Stimulated activated CD4-positive, alpha-beta T cell treated with anti-CD3 and anti-CD28 coated beads, Interleukin-4, amount 100 ng/mL, for 1 hour (primary cell): ENCODE data around the gene MYO9A.
"Not testable (repeated sequence)": the region's sequence is repeated elsewhere in the genome, so short reads cannot be mapped to it uniquely, and the experiment has no call there.

Experiments used
- DNase-seq: peaks from one replicate; pipeline ENCODE4 v3.0.0-alpha.2; 2020

Gene MYO9A

DNA sequence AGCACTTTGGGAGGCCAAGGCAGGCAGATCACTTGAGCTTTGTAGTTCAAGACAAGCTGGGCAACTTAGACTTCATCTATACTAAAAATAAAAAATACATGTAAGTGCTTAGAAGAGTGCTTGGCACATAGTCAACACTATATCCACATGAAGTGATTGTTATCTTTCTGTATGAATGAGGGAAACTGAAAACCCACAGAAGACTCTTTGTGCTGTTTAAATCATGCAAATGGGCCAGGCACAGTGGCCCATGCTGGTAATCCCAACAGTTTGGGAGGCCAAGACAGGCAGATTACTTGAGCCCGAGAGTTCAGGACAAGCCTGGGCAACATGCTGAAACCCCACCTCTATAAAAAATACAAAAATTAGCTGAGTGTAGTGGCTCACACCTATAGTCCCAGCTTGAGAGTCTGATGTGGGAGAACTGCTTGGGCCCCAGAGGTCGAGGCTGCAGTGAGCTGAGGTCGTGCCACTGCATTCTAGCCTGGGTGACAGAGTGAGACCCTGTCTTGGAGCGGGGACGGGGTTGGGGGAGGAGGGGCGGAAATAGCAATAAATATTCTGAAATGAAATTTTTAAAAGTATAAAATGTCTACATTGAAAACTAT, 177.9 kb downstream of the MYO9A start:
- DNase-seq: no peak

- DNase-seq: no peak
These were observed 180.2 kb downstream of the MYO9A start for GRCh38 chr15:71937650-71938311.

- no peak for DNase-seq
These were observed 183.5 kb downstream of the MYO9A start for GRCh38 chr15:71934446-71934845.

GRCh38 chr15:71932689-71933088, 185.3 kb downstream of the MYO9A start:
- no peak for DNase-seq

DNA sequence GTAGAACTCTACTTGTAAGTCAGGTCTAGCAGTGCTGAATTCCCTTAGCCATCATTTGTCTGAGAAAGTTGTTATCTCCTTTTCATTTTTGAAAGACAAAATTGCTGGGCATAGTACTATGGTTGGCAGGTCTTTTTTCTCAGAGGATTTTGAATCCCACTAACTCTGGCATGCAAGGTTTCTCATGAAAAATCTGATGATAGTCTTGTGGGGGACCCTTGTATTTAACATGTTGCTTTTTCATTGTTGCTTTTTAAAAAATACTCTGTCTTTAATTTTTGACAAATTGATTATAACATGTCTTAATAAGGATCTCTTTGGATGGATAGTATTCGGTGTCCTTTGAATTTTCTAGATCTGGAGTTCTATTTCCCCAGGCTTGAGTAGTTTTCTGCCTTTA, 186.7 kb downstream of the MYO9A start:
- DNase-seq: no peak

GRCh38 chr15:71925145-71925544, 192.8 kb downstream of the MYO9A start:
- DNase-seq: no peak

- no peak for DNase-seq
These were observed 196.8 kb downstream of the MYO9A start for GRCh38 chr15:71921191-71921590.

GRCh38 chr15:71920573-71920972, 197.4 kb downstream of the MYO9A start:
- DNase-seq: no peak

GRCh38 chr15:71916834-71917233, 201.1 kb downstream of the MYO9A start:
- no peak for DNase-seq

DNA sequence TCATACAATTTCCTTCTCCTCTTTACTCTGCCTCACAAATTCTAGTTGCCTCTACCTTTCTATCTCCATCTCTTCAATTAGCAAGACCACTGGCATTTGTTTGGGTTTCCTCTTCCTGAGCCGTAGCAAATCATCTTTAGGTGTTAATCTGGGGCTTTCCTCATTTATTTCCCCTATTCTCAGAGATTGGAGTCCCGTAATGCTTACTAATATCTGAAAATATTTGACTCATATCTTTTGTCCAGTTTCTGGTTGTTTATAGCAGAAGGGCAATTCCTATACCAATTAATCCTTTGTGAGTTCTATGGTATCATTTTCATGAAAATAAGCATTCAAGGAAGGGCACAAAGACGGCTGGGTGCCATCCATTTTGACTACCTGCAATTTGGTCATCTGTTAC, 203.9 kb downstream of the MYO9A start:
- DNase-seq: no peak

DNA sequence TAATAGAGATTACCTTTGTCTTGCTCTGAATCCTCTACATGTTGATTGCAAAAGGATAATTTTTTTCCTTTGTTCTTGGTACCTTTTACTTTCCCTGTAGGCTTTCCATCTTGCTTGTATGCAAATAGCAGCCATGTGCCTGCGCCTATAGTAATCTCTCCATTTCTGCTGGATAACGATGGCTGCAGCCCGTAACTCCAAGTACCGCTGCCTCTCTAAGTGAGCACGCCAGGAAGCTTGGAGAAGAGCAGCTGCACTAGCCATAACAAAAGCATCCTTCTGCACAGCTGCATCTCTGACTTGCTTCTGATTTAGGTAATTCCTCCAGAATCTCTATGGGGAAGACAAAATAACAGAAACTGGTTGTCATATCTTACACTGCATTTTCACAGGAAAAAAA, 218.3 kb downstream of the MYO9A start:
- no peak for DNase-seq

DNA sequence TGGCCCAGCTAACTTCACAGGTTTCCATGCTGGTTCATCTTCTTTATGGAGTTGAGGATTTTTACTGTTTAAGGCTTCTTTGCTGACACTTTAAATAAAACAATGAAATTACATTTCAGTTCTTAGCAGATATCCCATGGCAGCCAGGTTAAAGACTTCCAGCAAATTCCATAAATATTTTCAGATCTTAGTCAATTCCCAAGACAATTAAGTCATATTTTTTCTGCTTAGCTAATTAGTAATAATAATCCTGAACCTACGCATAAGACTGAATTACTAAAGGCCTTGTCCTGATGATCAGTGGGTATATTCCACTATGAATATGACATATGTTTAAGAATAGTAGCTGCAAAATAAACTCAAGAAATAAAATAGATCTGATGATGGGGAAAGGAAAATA, 224.3 kb downstream of the MYO9A start:
- DNase-seq: no peak

GRCh38 chr15:71892335-71892734, 225.6 kb downstream of the MYO9A start:
- no peak for DNase-seq

DNA sequence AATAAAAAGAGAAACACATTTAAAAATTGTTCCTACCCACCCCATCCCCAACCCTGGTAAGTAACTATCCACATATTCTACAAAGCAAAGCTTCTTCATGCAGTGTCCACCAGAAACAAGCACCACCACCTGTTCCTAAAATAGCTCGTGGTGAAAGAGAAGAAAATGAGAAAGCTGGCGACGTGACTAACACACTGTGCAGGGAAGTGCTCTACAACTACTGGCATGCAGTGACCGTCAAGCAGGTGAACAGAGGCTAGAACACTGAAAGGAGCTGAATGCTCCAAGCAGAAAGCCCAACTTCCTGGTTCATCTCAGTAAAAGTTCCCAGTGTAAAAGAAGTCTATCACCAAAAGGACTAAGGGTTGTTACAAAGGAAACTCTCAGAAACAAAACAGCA, 226.9 kb downstream of the MYO9A start:
- DNase-seq: no peak

GRCh38 chr15:71889947-71890346, 228.0 kb downstream of the MYO9A start:
- no peak for DNase-seq

GRCh38 chr15:71889385-71889784, 228.6 kb downstream of the MYO9A start:
- DNase-seq: no peak

- DNase-seq: no peak
These were observed 229.2 kb downstream of the MYO9A start for GRCh38 chr15:71888797-71889196.

DNA sequence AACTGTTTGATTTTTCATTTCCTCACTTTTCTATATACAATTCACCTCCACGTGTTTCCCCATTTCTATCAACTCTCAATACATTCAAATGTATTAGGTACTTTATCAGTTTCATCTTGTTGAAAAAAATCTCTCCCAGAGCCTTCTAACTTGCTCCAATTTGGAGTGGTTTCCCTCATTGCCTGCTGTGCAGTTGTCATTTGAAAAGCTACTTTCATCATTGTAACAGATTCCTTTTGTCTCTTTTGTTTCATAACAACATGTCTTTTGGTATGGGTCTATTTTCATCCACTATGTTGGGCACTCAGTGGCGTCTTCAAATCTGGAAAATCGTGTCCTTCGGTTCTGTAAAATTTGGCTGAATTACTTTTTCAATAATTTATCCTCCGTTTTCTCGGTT, 232.6 kb downstream of the MYO9A start:
- no peak for DNase-seq

DNA sequence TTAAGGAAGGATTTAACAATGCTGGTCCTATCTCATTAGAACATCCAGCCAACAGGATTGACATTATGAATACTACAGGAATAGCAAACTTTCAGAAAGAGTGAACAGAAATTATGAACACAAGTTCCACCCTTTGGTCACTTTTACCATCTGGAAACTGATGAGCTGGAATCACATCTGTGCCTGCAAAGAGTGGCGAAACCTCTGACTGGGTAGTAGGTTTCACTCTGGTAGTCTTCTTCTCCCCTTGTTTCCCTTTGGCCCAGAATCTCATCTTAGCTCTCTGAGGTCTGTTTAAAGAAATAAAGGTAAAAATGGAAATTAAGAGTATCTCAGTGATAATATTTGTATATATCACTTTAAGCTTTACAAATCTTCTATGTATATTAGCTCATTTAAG, 234.5 kb downstream of the MYO9A start:
- DNase-seq: no peak

GRCh38 chr15:71880276-71880675, 237.7 kb downstream of the MYO9A start:
- no peak for DNase-seq

GRCh38 chr15:71874245-71874644, 243.7 kb downstream of the MYO9A start:
- DNase-seq: no peak

- DNase-seq: not testable (repeated sequence)
These were observed 259.7 kb downstream of the MYO9A start for GRCh38 chr15:71858232-71858631.

GRCh38 chr15:71853543-71853942, 264.4 kb downstream of the MYO9A start:
- no peak for DNase-seq

GRCh38 chr15:71844916-71845315, 273.0 kb downstream of the MYO9A start:
- no peak for DNase-seq

DNA sequence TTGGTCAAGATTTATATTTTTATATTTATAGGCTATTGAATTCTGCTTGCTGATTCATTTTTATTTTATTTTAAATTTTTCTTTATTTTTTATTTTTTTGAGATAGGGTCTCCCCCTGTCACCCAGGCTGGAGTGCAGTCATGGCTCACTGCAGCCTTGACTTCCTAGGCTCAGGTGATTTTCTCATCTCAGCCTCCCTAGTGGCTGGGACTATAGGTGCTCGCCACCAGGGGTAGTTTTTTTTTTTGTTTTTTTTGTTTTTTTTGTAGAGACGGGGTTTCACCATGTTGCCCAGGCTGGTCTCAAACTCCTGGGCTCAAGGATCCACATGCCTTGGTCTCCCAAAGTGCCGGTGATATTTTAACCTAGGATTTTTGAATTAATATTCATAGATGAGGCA, 276.4 kb downstream of the MYO9A start:
- DNase-seq: no peak
